CD4-positive, alpha-beta T cell (primary cell): ENCODE data around the gene HS3ST2. TPM values are rescaled to one million over a fixed set of nuclear protein-coding genes. Genes with fewer than 3 reads are reported as not detected.

Experiments
- ATAC-seq: fragments of 200-7000 bp; cut with Tn5 transposase; one replicate; pipeline ENCODE4 v1.10.0; 2022; ENCODE audit warnings: mild to moderate bottlenecking; ENCODE audit not compliant: poor library complexity
- CTCF ChIA-PET: fragments of 350-600 bp; sonication (Branson Sonifier 250); formaldehyde crosslinking; loops from one replicate; lab custom pipeline; 2021; ENCODE audit warnings: antibody characterized with exemption, inconsistent platforms; lab: Charles Lee
- POLR2A ChIA-PET: fragments of 350-600 bp; sonication (Branson Sonifier 250); formaldehyde crosslinking; loops from one replicate; lab custom pipeline; 2021; ENCODE audit warnings: antibody characterized with exemption, inconsistent platforms; lab: Charles Lee
- DNase-seq, 14 experiments: peaks; one replicate each; pipeline ENCODE4 v3.0.0-alpha.2; 2013 to 2020; ENCODE audit warnings: mixed read lengths in 2 of 14
- H3K27ac ChIP-seq, 2 donors: one replicate each; pipeline versions ENCODE4 v1.5.1 to v1.7.0; 2013; ENCODE audit warnings: low read length in 2 of 2, low read depth in 1 of 2, mild to moderate bottlenecking in 1 of 2
- H3K27me3 ChIP-seq, 2 experiments: 1 replicate in 1 of 2; 2 replicates in 1 of 2; pipeline versions ENCODE4 v1.6.1 to v1.7.0; 2013; ENCODE audit warnings: low read length in 2 of 2, control low read depth in 1 of 2, mild to moderate bottlenecking in 1 of 2, moderate library complexity in 1 of 2; ENCODE audit not compliant: insufficient read depth in 2 of 2, control insufficient read depth in 1 of 2
- H3K36me3 ChIP-seq: one replicate; pipeline ENCODE4 v1.6.1; 2013; ENCODE audit warnings: low read length, control low read depth; ENCODE audit not compliant: insufficient read depth
- H3K4me1 ChIP-seq: one replicate; pipeline ENCODE4 v1.6.1; 2013; ENCODE audit warnings: low read length, control low read depth; ENCODE audit not compliant: insufficient read depth
- H3K4me3 ChIP-seq: one replicate; pipeline ENCODE4 v1.5.1; 2013; ENCODE audit warnings: mild to moderate bottlenecking, low read length, moderate library complexity
- H3K9me3 ChIP-seq, 2 experiments: 1 replicate in 1 of 2; 2 replicates in 1 of 2; pipeline versions ENCODE4 v1.6.1 to v1.7.0; 2013; ENCODE audit warnings: low read length in 2 of 2, mild to moderate bottlenecking in 2 of 2, control low read depth in 1 of 2, moderate library complexity in 1 of 2; ENCODE audit not compliant: control insufficient read depth in 1 of 2, insufficient read depth in 1 of 2
- H3K27ac Mint-ChIP-seq: one replicate; pipeline ENCODE4 v1.8.0; 2020; ENCODE audit warnings: mixed read lengths
- H3K27me3 Mint-ChIP-seq: one replicate; pipeline ENCODE4 v1.8.0; 2021; ENCODE audit warnings: mixed read lengths
- H3K36me3 Mint-ChIP-seq: one replicate; pipeline ENCODE4 v1.8.0; 2021; ENCODE audit warnings: low read depth, mixed read lengths
- H3K4me1 Mint-ChIP-seq: one replicate; pipeline ENCODE4 v1.8.0; 2021; ENCODE audit warnings: low read depth, mixed read lengths
- H3K4me3 Mint-ChIP-seq: one replicate; pipeline ENCODE4 v1.8.0; 2020; ENCODE audit warnings: mild to moderate bottlenecking, mixed read lengths
- H3K9me3 Mint-ChIP-seq: one replicate; pipeline ENCODE4 v1.8.0; 2020; ENCODE audit warnings: mixed read lengths
- intact Hi-C, 2 experiments: fragments of 100-400 bp; cut with DNase I in 1 of 2; cut with micrococcal nuclease in 1 of 2; formaldehyde crosslinking; loops; one replicate each; pipeline versions ENCODE4 v1.15.1 to v1.9.0; 2023 to 2025; cut with DNase I, micrococcal nuclease
- total RNA-seq, 174 experiments: library from RNA in 2 of 174; stranded (reverse) in 2 of 174; gene quantifications; one replicate each; pipeline ENCODE4 v1.2.3 and lab custom pipeline; 2021 to 2026
- TF ChIP-seq, protein P1 (sequence below): fragments of 200-600 bp; IDR thresholded peaks from one replicate; pipeline ENCODE4 v1.8.0; 2022; ENCODE audit warnings: antibody characterized with exemption, mild to moderate bottlenecking

The HS3ST2 gene
- total RNA-seq, 2 experiments from 2014 or later, result not detected

DNA sequence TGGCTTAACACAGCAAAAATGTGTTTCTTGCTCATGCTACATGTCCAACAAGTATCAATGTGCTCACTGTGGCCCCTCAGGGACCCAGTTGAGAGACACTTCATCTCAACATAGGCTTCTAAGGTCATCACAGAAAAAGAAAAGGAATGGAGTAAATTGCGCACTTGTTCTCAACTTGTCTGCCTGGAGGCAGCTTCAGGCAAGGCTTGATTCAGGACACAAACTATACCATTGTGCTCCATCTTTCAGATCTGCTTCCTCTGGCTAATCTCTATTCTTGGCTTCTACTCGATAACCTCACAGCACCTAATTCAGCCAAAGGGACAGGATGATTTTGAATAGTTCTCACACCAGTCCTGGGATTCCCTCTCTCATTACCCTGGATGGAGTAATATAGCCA is 35.6 kb downstream of the HS3ST2 start:
- Mint-ChIP-seq H3K27ac (no peak overlapping the region), H3K9me3 (no peaks in the 10 kb centered on the region), H3K4me1 (no peaks in the 10 kb centered on the region), H3K36me3 (no peaks in the 10 kb centered on the region), H3K4me3 (no peak overlapping the region), H3K27me3 (peaks cover 38% of the 10 kb centered on the region)
- intact Hi-C loops, result no loop called here
- ChIA-PET POLR2A (no interaction called here), CTCF (no interaction called here)
- Histone ChIP-seq H3K27me3 (peaks cover 0 to 3% of the 10 kb centered on the region in 2 experiments), H3K36me3 (no peaks in the 10 kb centered on the region), H3K27ac (no peak overlapping the region), H3K4me3 (no peak overlapping the region), H3K9me3 (no peaks in the 10 kb centered on the region), H3K4me1 (no peaks in the 10 kb centered on the region)
- no peak for ATAC-seq
- DNase-seq, result no peak
- TF ChIP-seq, protein P1, sequence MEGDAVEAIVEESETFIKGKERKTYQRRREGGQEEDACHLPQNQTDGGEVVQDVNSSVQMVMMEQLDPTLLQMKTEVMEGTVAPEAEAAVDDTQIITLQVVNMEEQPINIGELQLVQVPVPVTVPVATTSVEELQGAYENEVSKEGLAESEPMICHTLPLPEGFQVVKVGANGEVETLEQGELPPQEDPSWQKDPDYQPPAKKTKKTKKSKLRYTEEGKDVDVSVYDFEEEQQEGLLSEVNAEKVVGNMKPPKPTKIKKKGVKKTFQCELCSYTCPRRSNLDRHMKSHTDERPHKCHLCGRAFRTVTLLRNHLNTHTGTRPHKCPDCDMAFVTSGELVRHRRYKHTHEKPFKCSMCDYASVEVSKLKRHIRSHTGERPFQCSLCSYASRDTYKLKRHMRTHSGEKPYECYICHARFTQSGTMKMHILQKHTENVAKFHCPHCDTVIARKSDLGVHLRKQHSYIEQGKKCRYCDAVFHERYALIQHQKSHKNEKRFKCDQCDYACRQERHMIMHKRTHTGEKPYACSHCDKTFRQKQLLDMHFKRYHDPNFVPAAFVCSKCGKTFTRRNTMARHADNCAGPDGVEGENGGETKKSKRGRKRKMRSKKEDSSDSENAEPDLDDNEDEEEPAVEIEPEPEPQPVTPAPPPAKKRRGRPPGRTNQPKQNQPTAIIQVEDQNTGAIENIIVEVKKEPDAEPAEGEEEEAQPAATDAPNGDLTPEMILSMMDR, result no peak

DNA sequence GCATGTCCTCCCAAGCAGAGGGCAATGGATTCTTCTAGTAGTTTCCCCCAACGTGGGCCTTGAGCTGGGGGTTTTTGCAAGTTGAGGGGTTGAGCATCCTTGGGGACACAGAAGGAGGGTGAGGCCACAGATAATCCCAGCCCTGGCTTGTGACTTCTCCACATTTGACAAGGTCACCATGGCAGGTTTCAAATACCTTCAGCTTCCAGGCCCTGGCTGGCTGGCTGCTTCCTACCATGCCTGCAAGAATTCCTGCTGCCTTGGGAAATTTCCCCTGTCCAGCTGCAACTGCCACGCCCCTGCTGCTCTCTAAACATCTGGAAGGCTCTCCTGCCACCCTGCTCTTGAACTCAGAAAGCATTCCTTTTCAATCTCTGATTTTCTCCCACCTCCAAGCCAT is 41.3 kb downstream of the HS3ST2 start:
- H3K9me3 ChIP-seq, result no peaks in the 10 kb centered on the region
- TF ChIP-seq, protein P1, result no peak
- H3K4me1 ChIP-seq, result no peaks in the 10 kb centered on the region
- H3K27ac ChIP-seq, result no peak overlapping the region
- intact Hi-C loops, result no loop called here
- Mint-ChIP-seq H3K27me3 (peaks cover 33% of the 10 kb centered on the region), H3K4me3 (no peak overlapping the region), H3K27ac (no peak overlapping the region), H3K36me3 (no peaks in the 10 kb centered on the region), H3K9me3 (no peaks in the 10 kb centered on the region), H3K4me1 (no peaks in the 10 kb centered on the region)
- ATAC-seq (no peak), DNase-seq (no peak)
- CTCF ChIA-PET, result no interaction called here
- H3K36me3 ChIP-seq, result no peaks in the 10 kb centered on the region
- POLR2A ChIA-PET, result no interaction called here
- no peak overlapping the region for H3K4me3 ChIP-seq
- peaks cover 0 to 6% of the 10 kb centered on the region in 2 experiments for H3K27me3 ChIP-seq

DNA sequence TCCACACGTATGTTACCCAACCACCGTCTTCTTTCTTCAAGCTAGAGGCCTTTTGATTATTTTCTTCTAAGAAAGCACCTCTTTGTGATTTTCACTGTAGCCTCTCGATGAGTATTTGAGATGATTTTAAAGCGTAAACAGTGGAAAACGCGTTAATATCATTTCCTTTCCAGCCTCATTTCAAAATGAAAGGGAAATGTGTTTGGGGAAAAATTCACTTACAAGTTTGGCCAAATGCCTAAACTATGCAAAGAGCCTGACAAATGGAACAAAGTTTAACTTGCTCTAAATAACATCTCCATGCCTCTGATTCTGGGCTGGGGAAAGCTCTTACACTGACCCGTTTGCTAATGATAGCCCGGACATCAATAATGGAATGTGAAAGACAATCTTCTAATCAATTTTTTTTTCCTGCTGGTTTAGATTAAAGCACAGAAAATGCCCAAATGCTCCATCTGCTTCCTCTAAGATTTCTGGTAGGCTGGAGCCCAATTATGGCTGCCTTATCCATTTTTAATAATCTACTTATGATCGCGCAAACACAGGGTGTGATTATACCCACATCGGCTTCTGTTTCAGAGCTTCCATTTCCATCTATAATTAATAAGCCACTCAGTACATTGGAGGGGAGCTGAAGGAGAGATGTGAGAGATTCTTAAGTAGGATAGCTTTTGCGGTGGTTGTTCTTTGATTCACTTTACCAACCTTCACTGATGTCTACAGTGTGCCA is 43.5 kb downstream of the HS3ST2 start:
- peaks cover 1 to 4% of the 10 kb centered on the region in 2 experiments for H3K27me3 ChIP-seq
- DNase-seq, result no peak
- TF ChIP-seq, protein P1, result no peak
- ATAC-seq, result no peak
- H3K36me3 Mint-ChIP-seq, result no peaks in the 10 kb centered on the region
- no peaks in the 10 kb centered on the region for H3K9me3 ChIP-seq
- peaks cover 47% of the 10 kb centered on the region for H3K27me3 Mint-ChIP-seq
- no peaks in the 10 kb centered on the region for H3K9me3 Mint-ChIP-seq
- intact Hi-C loops, result no loop called here
- POLR2A ChIA-PET, result no interaction called here
- no peaks in the 10 kb centered on the region for H3K4me1 ChIP-seq
- no peak overlapping the region for H3K27ac ChIP-seq
- no peak overlapping the region for H3K4me3 ChIP-seq
- no peaks in the 10 kb centered on the region for H3K36me3 ChIP-seq
- no peak overlapping the region for H3K4me3 Mint-ChIP-seq
- CTCF ChIA-PET, result interaction anchor here (1.1 kb wide), 1 partner anchor 13 kb away, joined by 3 read pairs; no protein-coding TSS in a partner anchor
- no peak overlapping the region for H3K27ac Mint-ChIP-seq
- no peaks in the 10 kb centered on the region for H3K4me1 Mint-ChIP-seq
